HG03135 (cell line): ENCODE results near the gene MPZ.
"Not testable (repeated sequence)": the region's sequence is repeated elsewhere in the genome, so short reads cannot be mapped to it uniquely, and the experiment has no call there.

Experiments used
- ATAC-seq: cut with Tn5 transposase; IDR thresholded peaks from one replicate; pipeline ENCODE4 v1.9.1; 2021; ENCODE audit warnings: mild to moderate bottlenecking, moderate library complexity; ENCODE audit not compliant: unreplicated experiment

Gene MPZ

DNA sequence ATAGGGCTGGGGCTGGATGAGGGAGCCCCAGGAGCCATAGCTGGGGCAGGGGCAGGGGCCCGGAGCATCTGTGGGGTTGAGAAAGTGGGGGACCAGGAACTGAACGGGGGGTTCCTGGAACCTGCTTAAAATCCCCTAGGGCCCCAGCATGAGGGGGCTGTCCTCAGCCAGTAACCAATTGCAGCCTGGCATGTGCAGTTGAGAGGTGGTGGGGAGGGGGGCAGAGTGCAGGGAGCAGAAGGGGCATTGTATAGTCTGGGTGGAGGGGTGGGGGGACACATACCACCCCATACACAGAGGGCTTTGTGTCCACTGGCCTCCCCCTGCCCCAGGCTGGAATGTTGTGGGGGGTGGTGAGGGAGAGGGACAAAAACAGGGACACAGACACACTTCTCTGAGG is at the start of gene MPZ:
MPZ (minus strand) TSS at position 101 of the 400 bp plus-strand sequence; CDS start at position 38, 63 bp downstream.
- no peak for ATAC-seq

DNA sequence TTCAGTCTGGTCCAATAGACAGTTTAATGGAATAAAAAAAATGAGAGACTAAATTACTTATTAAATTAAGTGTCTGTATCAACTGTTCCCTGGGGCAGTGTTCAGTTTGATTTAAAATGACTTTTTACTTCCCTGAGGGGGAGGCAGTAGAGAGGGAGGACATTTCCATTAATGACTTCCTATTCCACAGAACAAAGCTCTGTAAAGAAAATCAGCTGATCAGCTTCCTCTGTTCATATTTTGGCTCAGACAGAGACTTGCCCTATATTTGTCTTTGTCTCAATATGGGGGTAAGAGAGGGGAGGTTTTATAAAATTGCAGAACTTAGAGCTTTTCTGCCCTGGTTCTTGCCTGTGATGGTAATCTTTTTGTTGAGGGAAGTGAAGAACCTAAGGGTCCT is 49.5 kb upstream of the MPZ start:
- ATAC-seq: no peak

DNA sequence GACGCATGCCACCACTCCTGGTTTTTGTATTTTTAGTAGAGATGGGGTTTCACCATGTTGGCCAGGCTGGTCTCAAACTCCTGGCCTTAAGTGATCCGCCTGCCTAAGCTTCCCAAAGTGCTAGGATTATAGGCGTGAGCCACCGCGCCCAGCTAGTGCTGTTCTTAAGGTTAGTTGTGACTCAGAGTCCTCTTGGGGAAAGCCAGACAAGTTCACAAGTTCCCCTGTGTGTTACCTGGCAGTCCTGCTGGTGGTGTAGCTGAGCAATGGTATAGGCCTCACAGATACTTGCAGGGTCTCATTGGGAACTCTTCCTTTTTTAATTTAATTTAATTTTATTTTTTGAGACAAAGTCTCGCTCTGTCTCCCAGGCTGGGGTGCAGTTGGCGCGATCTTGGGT is 47.3 kb upstream of the MPZ start:
- no peak for ATAC-seq

GRCh38 chr1:161351482-161351881 is 41.7 kb upstream of the MPZ start:
- no peak for ATAC-seq

DNA sequence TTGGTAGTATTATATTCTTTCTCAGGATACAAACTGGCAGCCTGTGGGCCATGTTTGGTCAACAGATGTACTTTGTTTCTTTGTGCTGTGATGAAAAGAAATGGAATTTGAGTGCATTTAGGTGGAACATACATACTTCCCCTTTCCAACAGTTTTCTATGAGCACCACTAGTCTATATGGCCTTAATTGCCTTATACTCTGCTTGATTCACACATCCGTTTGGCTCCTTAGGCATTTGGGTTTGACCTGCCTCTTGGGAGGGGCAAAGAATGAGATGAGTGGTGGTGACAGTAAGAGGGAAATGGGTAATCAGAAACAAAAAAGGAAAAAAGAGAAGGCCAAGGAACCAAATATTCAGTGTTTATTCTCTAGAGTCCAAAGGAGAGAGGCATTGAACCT is 40.9 kb upstream of the MPZ start:
- ATAC-seq: no peak

- ATAC-seq: no peak
Observed at GRCh38 chr1:161342821-161343220, 33.1 kb upstream of the MPZ start.

- no peak for ATAC-seq
Observed at GRCh38 chr1:161342177-161342576, 32.4 kb upstream of the MPZ start.

DNA sequence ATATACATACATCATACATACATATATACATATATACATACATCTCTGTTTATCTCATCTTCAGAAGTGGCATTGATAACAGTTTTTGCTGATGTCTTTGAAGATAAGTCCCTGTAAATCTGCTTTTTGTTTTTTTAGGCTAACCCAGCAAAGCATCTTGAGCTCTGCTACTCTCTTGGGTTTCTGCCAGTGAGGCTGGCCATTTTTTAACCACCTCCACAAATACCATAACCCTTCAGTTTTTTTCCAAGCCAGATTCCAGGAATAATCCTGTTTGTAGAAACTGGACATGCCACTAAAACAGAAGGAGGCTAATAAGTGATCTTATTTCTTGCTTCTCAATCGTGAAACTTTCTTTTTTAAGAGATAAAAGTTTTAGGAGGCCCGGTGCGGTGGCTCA is 26.0 kb upstream of the MPZ start:
- no peak for ATAC-seq

- ATAC-seq: no peak
Observed at GRCh38 chr1:161333166-161333565, 23.4 kb upstream of the MPZ start.

DNA sequence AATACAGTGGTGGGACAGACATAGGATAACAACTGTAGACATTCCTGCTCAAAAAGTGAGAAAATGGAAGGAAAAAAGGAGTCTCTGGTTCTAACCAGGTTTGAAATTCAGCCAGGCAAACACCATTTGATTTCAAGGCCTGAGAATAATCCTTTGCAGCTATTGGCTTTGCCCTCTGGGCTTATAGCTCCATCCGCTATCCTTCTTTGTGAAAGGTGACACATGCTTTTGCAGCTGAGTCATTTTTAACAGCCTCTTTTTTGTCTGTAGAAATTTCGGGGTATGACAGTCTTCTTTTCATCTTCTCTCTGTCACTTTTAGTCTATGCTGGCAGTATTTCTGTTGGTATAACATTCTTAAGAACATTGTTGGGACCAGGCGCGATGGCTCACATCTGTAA is 20.6 kb upstream of the MPZ start:
- ATAC-seq: no peak

GRCh38 chr1:161324020-161324419 is 14.3 kb upstream of the MPZ start:
- ATAC-seq: no peak

- not testable (repeated sequence) for ATAC-seq
Observed at GRCh38 chr1:161315841-161316674, 6.3 kb upstream of the MPZ start.

GRCh38 chr1:161314201-161314981 is 4.6 kb upstream of the MPZ start, which contains the start of gene SDHC:
TSS of gene SDHC (plus strand) at chr1:161314381. CDS start at chr1:161314406, 25 bp downstream.
- peak; percentile 90 for ATAC-seq

DNA sequence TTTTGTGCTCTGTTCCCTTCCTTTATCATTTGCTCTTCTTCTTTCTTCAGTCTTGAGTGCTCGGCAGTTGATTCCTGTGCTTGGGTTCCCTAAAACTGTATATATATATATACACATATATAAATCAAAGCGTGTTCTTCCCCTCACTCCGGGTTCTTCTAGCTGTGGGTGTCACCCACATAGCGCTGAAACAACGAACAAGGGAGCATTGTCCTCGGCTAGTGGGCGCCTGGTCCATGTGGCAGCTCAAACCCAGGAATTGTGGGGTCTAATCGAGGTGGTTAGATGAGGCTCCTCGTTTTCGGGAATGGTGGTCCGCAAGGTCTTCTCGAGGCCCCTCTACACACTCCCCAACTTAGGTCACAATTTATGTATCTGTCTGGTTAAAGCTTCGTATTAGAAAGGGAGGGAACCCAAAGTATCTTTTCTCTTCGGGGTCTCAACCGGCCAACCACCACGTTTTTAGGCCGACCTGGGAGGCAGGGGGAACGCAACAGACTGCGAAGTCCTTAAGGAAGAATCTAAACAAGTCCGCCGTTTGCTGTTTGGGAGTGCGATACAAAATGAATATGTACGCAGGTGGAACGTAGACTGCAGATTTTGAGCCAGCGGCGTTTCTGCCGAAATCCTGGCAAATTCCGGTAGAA is 3.9 kb upstream of the MPZ start:
- ATAC-seq: no peak

GRCh38 chr1:161311595-161312181 is 1.9 kb upstream of the MPZ start:
- ATAC-seq: no peak

DNA sequence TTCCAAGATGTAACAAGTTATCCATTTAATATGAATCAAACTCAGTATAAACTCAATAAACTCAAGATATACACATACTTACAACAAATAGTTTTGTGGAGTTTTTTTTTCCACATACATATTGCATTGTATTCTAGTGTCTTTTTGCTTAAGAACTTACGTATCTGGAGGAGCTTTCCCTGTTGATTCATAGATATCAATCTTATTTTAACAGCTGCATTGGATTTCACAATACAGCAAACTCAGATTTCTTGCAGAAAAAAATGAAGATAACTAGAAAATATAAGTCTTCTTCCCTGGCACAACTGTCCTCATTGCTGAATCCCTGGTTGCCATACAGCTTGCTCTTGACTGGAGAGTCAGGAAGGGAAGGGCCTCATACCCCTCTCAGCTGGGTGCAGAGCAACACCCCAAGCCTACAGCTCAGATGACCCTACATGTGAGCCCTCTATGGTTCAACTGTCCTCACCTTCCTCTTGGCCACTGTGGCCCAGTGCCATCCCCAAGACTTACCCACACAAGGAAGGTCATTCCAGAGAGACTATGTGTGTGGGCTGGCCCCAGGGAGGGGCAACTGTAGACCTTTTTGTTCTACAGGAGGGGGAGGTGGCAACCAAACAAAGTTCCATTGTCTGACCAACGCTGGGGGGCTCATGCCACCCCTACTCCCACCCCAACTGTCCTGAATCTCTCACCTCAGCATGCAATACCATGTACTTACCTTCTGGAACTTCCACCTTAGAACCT is 1.7 kb downstream of the MPZ start:
- no peak for ATAC-seq

DNA sequence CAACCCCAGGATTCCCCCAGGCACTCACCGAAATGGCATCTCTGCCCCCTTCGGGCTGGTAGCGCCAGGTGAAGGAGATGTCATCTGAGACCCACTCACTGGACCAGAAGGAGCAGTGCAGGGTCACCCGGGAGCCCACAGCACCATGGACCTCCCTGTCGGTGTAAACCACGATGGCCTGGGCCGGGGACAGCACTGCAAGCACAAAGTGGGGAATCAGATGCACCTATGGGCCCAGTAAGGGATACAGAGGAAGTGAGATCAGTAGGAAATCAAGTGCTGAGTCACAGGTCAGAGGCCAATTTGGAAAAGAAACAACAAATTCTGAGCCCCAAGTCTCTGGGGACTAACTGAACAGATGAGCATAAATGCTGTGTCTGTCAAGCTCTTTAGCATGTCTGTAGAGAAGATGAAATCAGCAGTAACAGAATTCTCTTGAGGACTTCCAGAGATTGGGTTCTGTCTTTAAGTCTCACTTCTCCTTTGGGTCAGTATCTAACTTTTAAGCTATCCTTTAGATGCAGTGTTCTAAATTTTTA is 2.5 kb downstream of the MPZ start:
- ATAC-seq: no peak

DNA sequence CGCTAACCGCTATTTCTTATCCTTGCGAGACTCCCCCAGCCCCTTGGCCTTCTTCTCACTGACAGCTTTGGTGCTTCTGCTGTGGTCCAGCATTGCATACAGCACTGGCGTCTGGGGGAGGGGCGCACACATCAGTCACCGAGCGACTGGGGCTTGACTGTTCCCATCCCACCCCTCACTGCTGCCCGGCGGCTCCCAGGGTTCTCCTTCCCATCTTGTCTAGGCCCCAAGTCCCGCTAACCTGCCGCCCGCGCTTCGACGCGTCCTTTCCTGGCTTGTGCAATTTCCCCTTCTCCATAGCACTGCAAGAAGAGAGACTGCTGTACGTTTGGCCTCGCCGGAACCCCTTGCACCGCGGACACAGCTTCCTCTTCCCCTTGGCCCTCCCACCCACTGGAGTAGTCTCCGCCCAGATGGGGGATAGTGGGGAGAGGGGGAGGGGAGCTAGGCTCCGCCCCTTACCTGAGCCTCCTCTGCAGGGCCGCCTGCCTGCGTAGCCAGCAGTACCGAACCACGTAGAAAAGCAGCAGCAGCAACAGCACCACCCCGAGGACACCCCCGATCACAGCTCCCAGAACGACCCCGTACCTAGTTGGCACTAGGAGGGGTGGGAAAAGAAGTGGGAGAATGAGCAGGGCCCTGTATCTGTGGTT is 3.8 kb downstream of the MPZ start:
- peak; percentile 80 for ATAC-seq
